ENCODE results near the gene SRCIN1. TPM values are rescaled to one million over a fixed set of nuclear protein-coding genes. Genes with fewer than 3 reads are reported as not detected.
A peak's percentile ranks its signal among the peaks of the same experiment; 100 is the strongest.
"Not testable (repeated sequence)": the region's sequence is repeated elsewhere in the genome, so short reads cannot be mapped to it uniquely, and the experiment has no call there.

Gene SRCIN1
- total and polyA plus RNA-seq, 7 donors = 0.04 to 0.39 (median 0.16) TPM; not detected in 1

DNA sequence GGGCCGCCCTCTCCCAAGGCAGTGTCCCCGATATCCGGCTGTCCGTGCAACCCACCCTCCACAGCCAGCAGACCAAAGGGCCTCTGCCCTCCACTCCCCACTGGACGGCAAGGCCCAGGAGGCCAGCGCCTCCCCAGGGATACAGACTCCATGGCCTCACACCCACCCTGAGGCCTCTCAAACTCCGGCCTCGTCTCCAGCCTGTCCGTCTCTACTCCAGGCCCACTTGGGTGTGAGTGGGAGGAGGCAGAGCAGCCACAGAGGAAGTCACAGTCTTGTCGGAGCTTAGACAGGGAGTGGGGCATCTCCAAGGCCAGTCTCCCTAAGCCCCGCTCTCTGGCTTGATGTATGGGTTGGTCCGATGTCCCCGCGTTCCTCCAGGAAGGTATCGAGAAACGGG is 73.3 kb downstream of the SRCIN1 start:
- WGBS, 3 donors = 78 to 80% (median 79%) methylated on average over 16 of the region's 16 CpGs
- TF ChIP-seq, protein P1, sequence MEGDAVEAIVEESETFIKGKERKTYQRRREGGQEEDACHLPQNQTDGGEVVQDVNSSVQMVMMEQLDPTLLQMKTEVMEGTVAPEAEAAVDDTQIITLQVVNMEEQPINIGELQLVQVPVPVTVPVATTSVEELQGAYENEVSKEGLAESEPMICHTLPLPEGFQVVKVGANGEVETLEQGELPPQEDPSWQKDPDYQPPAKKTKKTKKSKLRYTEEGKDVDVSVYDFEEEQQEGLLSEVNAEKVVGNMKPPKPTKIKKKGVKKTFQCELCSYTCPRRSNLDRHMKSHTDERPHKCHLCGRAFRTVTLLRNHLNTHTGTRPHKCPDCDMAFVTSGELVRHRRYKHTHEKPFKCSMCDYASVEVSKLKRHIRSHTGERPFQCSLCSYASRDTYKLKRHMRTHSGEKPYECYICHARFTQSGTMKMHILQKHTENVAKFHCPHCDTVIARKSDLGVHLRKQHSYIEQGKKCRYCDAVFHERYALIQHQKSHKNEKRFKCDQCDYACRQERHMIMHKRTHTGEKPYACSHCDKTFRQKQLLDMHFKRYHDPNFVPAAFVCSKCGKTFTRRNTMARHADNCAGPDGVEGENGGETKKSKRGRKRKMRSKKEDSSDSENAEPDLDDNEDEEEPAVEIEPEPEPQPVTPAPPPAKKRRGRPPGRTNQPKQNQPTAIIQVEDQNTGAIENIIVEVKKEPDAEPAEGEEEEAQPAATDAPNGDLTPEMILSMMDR (IDR thresholded peaks at IDR 0.05) = no peak
- peak in 1 of 2 donors; percentile 23 for DNase-seq
- peaks cover 0 to 20% (median 4%) of the 10 kb centered on the region in 3 donors for H3K27me3 ChIP-seq (ENCODE audit: insufficient read depth in 3 of 3, low read length in 2 of 3)
- intact Hi-C loops (cut with DNase I) = no loop called here
- H3K27ac ChIP-seq = no peak overlapping the region
- no peaks in the 10 kb centered on the region for H3K36me3 ChIP-seq (ENCODE audit: insufficient read depth in 1 of 2, low read depth in 1 of 2)
- H3K4me3 ChIP-seq = no peak overlapping the region
- ATAC-seq = no peak
- no peaks in the 10 kb centered on the region for H3K4me1 ChIP-seq
- no peaks in the 10 kb centered on the region for H3K9me3 ChIP-seq

DNA sequence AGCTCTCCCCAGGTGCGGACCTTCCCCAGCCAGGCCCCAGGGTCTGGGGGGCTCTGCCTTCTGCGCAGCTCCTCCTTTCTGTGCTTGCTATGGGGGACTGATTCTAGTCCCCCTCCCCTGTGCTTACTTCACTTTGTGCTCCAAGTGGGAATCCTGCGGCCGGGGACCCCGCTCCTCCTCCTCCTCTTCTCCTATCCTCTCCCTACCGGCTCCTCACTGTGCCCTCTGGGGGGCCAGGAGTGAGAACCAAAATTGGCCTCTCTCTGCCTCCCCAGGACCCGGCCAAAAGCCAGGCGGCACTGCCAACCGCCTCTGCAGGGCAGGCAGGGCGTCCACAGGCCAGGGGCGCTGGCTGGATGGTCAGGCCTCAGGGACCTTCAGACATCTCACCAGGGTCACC is 74.0 kb downstream of the SRCIN1 start:
- H3K9me3 ChIP-seq; H3K4me3 ChIP-seq; intact Hi-C loops (cut with DNase I); H3K27ac ChIP-seq; ATAC-seq; H3K4me1 ChIP-seq; H3K36me3 ChIP-seq (ENCODE audit: insufficient read depth in 1 of 2, low read depth in 1 of 2): not testable (repeated sequence)
- WGBS, 3 donors = 76 to 92% (median 82%) methylated on average over 6 to 11 of the region's 11 CpGs
- H3K27me3 ChIP-seq (ENCODE audit: insufficient read depth in 3 of 3, low read length in 2 of 3) = peaks cover 0 to 20% (median 4%) of the 10 kb centered on the region in 3 donors
- peak in 1 of 2 donors; percentile 23 for DNase-seq

DNA sequence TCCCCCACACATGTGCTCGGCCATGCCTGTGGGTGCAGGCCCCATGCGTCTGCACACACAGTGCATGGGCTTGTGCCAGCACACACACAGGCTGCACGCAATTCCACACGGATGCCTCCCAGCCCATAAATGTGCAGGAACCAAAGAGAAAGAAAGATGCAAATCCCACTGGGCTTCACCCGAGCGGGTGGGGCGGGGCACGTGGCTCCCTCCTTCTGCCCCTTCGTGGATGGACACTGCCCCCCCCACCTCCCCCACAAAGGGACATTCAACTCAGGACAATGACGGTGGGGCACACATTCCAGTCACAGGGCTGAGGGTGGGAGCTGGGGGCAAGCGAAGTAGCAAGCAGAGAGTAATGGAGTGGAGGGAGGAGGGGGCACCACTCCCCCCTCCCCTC is 74.9 kb downstream of the SRCIN1 start:
- H3K27me3 ChIP-seq (ENCODE audit: insufficient read depth in 3 of 3, low read length in 2 of 3) = peaks cover 0 to 20% (median 1%) of the 10 kb centered on the region in 3 donors
- intact Hi-C loops (cut with DNase I) = not testable (repeated sequence)

DNA sequence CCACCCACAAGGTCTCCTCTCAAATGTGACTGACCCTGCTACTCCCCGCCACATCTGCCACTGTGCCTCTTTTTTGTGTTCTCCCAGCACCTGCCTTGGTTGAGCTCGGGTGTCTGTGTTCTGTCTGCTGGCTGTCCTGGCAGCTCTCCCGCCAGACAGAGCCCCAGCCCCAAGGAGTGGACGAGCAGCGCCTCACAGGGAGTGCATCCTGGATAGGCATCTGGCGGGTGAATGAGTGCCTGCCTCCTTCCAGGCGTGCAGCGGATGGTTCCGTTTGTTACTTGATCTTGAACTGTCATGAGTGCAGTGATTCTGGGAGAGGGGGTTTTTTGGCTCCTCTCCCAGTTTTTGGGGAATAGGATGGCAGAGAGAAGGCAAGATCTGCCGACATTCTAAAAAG is 77.6 kb downstream of the SRCIN1 start:
- WGBS, 3 donors = 17 to 19% (median 19%) methylated on average over 10 of the region's 10 CpGs
- H3K4me1 ChIP-seq; H3K27ac ChIP-seq; H3K4me3 ChIP-seq; intact Hi-C loops (cut with DNase I); H3K36me3 ChIP-seq (ENCODE audit: insufficient read depth in 1 of 2, low read depth in 1 of 2); ATAC-seq; H3K9me3 ChIP-seq: not testable (repeated sequence)
- peak in 1 of 2 donors; percentile 13 for DNase-seq
- peaks cover 0 to 13% (median 1%) of the 10 kb centered on the region in 3 donors for H3K27me3 ChIP-seq (ENCODE audit: insufficient read depth in 3 of 3, low read length in 2 of 3)

More for the DNA sequence above, 74.9 kb downstream of the SRCIN1 start:
- 29 to 39% (median 37%) methylated on average over 9 to 10 of the region's 11 CpGs for WGBS, 3 donors
- not testable (repeated sequence) for H3K9me3 ChIP-seq; H3K4me1 ChIP-seq; H3K4me3 ChIP-seq; H3K27ac ChIP-seq; ATAC-seq; DNase-seq; H3K36me3 ChIP-seq (ENCODE audit: insufficient read depth in 1 of 2, low read depth in 1 of 2)

DNA sequence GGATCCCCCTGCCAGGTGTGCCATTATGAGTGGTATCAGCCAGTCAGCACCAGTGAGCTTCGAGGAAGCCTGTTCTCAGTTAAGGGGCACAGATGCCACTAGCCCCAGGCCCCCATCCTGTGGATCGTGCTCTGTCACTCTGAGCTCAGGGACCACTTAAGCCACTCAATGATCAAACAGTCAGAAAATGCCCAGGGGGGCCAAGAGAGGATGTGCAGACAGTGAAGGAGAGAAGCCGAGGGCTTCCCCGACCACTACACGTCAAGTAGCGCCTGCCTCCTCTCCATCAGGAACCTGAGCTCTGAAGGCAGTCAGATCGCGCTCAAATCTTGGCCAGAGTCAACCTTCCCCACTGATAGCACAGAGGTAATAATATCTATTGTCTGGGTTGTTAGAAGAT is 79.2 kb downstream of the SRCIN1 start:
- ATAC-seq; intact Hi-C loops (cut with DNase I); H3K4me1 ChIP-seq; H3K9me3 ChIP-seq; H3K4me3 ChIP-seq; H3K36me3 ChIP-seq (ENCODE audit: insufficient read depth in 1 of 2, low read depth in 1 of 2); H3K27ac ChIP-seq; H3K27me3 ChIP-seq (ENCODE audit: insufficient read depth in 3 of 3, low read length in 2 of 3): not testable (repeated sequence)
- WGBS, 3 donors = 63 to 71% (median 70%) methylated on average over 8 of the region's 8 CpGs
- DNase-seq = peak in 1 of 2 donors; percentile 15

GRCh38 chr17:38512473-38513058 is 93.2 kb downstream of the SRCIN1 start:
- H3K9me3 ChIP-seq = no peaks in the 10 kb centered on the region
- ATAC-seq = peak in 1 of 4 donors; percentile 5
- peaks cover 0 to 4% of the 10 kb centered on the region in 2 donors for H3K36me3 ChIP-seq (ENCODE audit: insufficient read depth in 1 of 2, low read depth in 1 of 2)
- WGBS, 3 donors = 48 to 66% (median 64%) methylated on average over 13 of the region's 13 CpGs
- no peak overlapping the region for H3K27ac ChIP-seq
- TF ChIP-seq, protein P1 (IDR thresholded peaks at IDR 0.05) = no peak
- H3K27me3 ChIP-seq (ENCODE audit: insufficient read depth in 3 of 3, low read length in 2 of 3) = peaks cover 0 to 16% (median 4%) of the 10 kb centered on the region in 3 donors
- peak in 1 of 2 donors; percentile 35 for DNase-seq
- no peaks in the 10 kb centered on the region for H3K4me1 ChIP-seq
- H3K4me3 ChIP-seq = no peak overlapping the region
- intact Hi-C loops (cut with DNase I) = no loop called here

Data from psoas muscle (tissue), 8 donors.